Calu3 (cell line): ENCODE measurements around the gene GSTT2. TPM values are rescaled to one million over a fixed set of nuclear protein-coding genes. Genes with fewer than 3 reads are reported as not detected.

ENCODE experiments used
- BruUV-seq: library from RNA; stranded (reverse); fragments of 400-500 nt; replicated peaks from 2 replicates; lab custom pipeline; 2021; lab: Mats Ljungman, UMichigan
- CTCF ChIA-PET: fragments of 300-600 bp; sonication (Branson Sonifier 250); formaldehyde crosslinking; loops from one replicate; lab custom pipeline; 2022; ENCODE audit warnings: antibody characterized with exemption; lab: Charles Lee
- DNase-seq: peaks from one replicate; pipeline ENCODE4 v3.0.0; 2022
- H3K27ac Mint-ChIP-seq: one replicate; pipeline ENCODE4 v1.8.0; 2022; ENCODE audit warnings: mixed read lengths; ENCODE audit not compliant: unreplicated experiment
- H3K27me3 Mint-ChIP-seq: one replicate; pipeline ENCODE4 v1.8.0; 2022; ENCODE audit warnings: mixed read lengths; ENCODE audit not compliant: unreplicated experiment
- H3K36me3 Mint-ChIP-seq: one replicate; pipeline ENCODE4 v1.8.0; 2022; ENCODE audit warnings: mild to moderate bottlenecking, moderate library complexity, mixed read lengths; ENCODE audit not compliant: insufficient read depth, unreplicated experiment
- H3K4me1 Mint-ChIP-seq: one replicate; pipeline ENCODE4 v1.8.0; 2022; ENCODE audit warnings: mild to moderate bottlenecking, low read depth, mixed read lengths; ENCODE audit not compliant: unreplicated experiment
- H3K4me3 Mint-ChIP-seq: one replicate; pipeline ENCODE4 v1.8.0; 2022; ENCODE audit warnings: mild to moderate bottlenecking, low read depth, moderate library complexity, mixed read lengths; ENCODE audit not compliant: unreplicated experiment
- H3K9me3 Mint-ChIP-seq: one replicate; pipeline ENCODE4 v1.8.0; 2022; ENCODE audit warnings: low read depth, mixed read lengths; ENCODE audit not compliant: unreplicated experiment
- intact Hi-C: fragments of 100-400 bp; cut with micrococcal nuclease; formaldehyde crosslinking; loops from one replicate; pipeline ENCODE4 v1.10.0; 2022; ENCODE audit not compliant: unreplicated experiment
- total RNA-seq: library from RNA; stranded (reverse); gene quantifications from 2 replicates; pipeline ENCODE4 v1.2.3, GENCODE V29; 2022
- TF ChIP-seq, protein P1 (sequence below): fragments of 200-600 bp; IDR thresholded peaks from one replicate; pipeline ENCODE4 v1.8.0; 2022; ENCODE audit warnings: antibody characterized with exemption; ENCODE audit not compliant: unreplicated experiment

Gene GSTT2
- total RNA-seq, 1 experiment from 2014 or later, result 0.85 TPM

DNA sequence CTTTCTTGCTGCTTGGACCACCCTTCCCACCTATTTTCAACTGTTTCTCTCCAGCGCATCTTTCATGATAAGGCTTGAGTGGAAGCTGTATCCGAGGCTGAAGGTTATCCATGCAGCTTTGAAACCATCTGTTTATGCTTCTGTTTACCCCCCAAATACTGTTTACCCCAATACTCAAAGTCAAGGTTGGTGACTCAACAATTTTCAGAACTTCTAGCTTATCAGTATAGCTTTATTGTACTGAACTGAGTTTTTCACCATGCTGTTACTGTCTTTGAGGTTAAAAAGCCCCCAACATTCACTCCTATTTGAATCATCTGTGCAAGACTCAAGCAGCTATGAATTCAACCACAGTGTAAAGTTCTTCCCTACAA lies 30.1 kb downstream of the GSTT2 start:
- intact Hi-C loops, result no loop called here
- Mint-ChIP-seq H3K36me3 (peaks cover 13% of the 10 kb centered on the region), H3K27me3 (no peaks in the 10 kb centered on the region), H3K4me3 (no peak overlapping the region), H3K9me3 (no peaks in the 10 kb centered on the region), H3K4me1 (peaks cover 10% of the 10 kb centered on the region), H3K27ac (no peak overlapping the region)
- TF ChIP-seq, protein P1, sequence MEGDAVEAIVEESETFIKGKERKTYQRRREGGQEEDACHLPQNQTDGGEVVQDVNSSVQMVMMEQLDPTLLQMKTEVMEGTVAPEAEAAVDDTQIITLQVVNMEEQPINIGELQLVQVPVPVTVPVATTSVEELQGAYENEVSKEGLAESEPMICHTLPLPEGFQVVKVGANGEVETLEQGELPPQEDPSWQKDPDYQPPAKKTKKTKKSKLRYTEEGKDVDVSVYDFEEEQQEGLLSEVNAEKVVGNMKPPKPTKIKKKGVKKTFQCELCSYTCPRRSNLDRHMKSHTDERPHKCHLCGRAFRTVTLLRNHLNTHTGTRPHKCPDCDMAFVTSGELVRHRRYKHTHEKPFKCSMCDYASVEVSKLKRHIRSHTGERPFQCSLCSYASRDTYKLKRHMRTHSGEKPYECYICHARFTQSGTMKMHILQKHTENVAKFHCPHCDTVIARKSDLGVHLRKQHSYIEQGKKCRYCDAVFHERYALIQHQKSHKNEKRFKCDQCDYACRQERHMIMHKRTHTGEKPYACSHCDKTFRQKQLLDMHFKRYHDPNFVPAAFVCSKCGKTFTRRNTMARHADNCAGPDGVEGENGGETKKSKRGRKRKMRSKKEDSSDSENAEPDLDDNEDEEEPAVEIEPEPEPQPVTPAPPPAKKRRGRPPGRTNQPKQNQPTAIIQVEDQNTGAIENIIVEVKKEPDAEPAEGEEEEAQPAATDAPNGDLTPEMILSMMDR, result no peak
- no TSS peak for BruUV-seq
- CTCF ChIA-PET, result no interaction called here
- DNase-seq, result no peak

DNA sequence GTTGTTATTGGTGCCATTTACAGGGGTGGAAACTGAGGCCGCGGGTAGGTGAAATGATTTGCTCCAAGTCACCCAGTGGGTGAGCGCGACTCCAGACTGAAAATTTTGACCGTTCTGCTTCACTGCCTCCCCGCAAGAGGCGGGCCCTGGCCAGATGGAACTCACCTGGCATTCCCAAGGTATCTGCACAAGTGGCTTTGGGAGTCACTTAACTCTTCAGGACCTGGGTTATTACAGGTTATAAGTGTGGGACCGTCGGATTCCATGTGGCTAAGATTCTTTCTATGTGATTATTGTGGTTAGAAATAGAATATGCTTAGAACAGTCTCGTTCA lies 31.8 kb downstream of the GSTT2 start:
- Mint-ChIP-seq H3K9me3 (no peaks in the 10 kb centered on the region), H3K4me1 (peaks cover 10% of the 10 kb centered on the region), H3K4me3 (peak overlapping the region; percentile 88), H3K27me3 (no peaks in the 10 kb centered on the region), H3K36me3 (peaks cover 13% of the 10 kb centered on the region), H3K27ac (peak overlapping the region; percentile 78)
- intact Hi-C loops, result no loop called here
- no peak for DNase-seq
- CTCF ChIA-PET, result no interaction called here
- TF ChIP-seq, protein P1, result no peak
- BruUV-seq, result no TSS peak

DNA sequence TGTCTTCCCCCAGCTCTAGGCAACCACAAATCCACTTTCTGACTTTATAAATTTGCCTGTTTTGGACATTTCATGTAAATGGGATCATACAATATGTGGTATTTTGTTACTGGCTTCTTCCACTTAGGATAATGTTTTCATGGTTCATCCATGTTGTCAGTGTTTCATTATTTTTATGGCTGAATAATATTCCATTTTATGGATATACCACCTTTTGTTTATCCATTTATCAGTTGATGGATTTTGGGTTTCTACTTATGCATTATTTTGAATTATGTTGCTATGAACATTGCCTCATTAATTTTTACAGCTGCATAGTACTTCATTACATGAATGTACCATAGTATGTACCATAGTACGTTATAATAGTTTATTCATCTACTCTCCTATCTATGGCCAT lies 36.2 kb downstream of the GSTT2 start:
- BruUV-seq, result no TSS peak

DNA sequence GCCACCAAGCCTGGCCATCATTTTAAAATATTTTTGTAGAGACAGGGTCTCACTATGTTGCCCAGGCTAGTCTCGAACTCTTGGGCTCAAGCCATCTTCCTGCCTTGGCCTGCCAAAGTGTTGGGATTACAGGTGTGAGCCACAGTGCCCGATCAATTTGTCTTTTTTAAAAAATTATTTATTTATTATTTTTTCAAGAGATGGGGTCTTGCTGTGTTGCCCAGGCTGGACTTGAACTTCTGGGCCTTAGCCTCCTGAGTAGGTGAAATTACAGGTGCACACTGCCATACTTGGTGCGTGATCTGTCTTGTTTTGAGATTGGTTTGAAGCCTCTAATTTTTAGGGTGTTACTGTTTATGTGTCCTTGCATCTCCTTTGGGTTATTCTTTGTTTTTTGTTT lies 41.4 kb downstream of the GSTT2 start:
- BruUV-seq, result no TSS peak
- CTCF ChIA-PET, result no interaction called here
- intact Hi-C loops, result no loop called here
- Mint-ChIP-seq H3K36me3 (peaks cover 5% of the 10 kb centered on the region), H3K9me3 (no peaks in the 10 kb centered on the region), H3K27me3 (no peaks in the 10 kb centered on the region), H3K4me3 (no peak overlapping the region), H3K4me1 (peaks cover 8% of the 10 kb centered on the region), H3K27ac (no peak overlapping the region)
- no peak for DNase-seq
- TF ChIP-seq, protein P1, result no peak

More for the DNA sequence above, 36.2 kb downstream of the GSTT2 start:
- no peak overlapping the region for H3K27ac Mint-ChIP-seq
- peaks cover 10% of the 10 kb centered on the region for H3K4me1 Mint-ChIP-seq
- intact Hi-C loops, result no loop called here
- CTCF ChIA-PET, result no interaction called here
- no peaks in the 10 kb centered on the region for H3K9me3 Mint-ChIP-seq
- no peak for DNase-seq
- no peaks in the 10 kb centered on the region for H3K27me3 Mint-ChIP-seq
- H3K36me3 Mint-ChIP-seq, result peaks cover 13% of the 10 kb centered on the region
- TF ChIP-seq, protein P1, result no peak
- H3K4me3 Mint-ChIP-seq, result no peak overlapping the region
